Measurements from ENCODE around the gene TMEM238. TPM values are rescaled to one million over a fixed set of nuclear protein-coding genes. Genes with fewer than 3 reads are reported as not detected.

The TMEM238 gene
- total and polyA plus RNA-seq, 10 of the 15 experiments (the other 5 are each of a cell fraction or from before 2014, with no cell fraction given) = 0.05 to 16.9 (median 0.58) TPM; not detected in 1

- no peak for TF ChIP-seq ZBTB11 (CRISPR knock-in tag; IDR thresholded peaks at IDR 0.05)
- no peak for TF ChIP-seq SREBF1 (IDR thresholded peaks at IDR 0.05; ENCODE audit: low read length)
- no peak for TF ChIP-seq FOXK2 (IDR thresholded peaks at IDR 0.05)
- no peak for TF ChIP-seq ZNF207 (IDR thresholded peaks at IDR 0.05; ENCODE audit: borderline replicate concordance)
- no peak for TF ChIP-seq NBN (IDR thresholded peaks at IDR 0.05)
- TF ChIP-seq ZNF274 (IDR thresholded peaks at IDR 0.05; ENCODE audit: insufficient read depth, insufficient read length) = no peak
- TF ChIP-seq E2F4 (IDR thresholded peaks at IDR 0.05; ENCODE audit: low read depth, low read length) = peak; percentile 89
- TF ChIP-seq ZNF592 (IDR thresholded peaks at IDR 0.05) = no peak
- no peak for TF ChIP-seq ZNF217 (IDR thresholded peaks at IDR 0.05)
- TF ChIP-seq USF2 (IDR thresholded peaks at IDR 0.05; ENCODE audit: borderline replicate concordance, low read depth, low read length) = no peak
Observed at GRCh38 chr19:55341171-55341588, 42.9 kb downstream of the TMEM238 start (continued).
